Measurements from ENCODE around the gene NXPE3.

GRCh38 chr3:101796077-101796680 lies 17.2 kb downstream of the NXPE3 start:
- no peak for TF ChIP-seq EZH2phosphoT487 (IDR thresholded peaks at IDR 0.05)
- TF ChIP-seq CTCF (IDR thresholded peaks at IDR 0.05): no peak
- no peak for TF ChIP-seq EZH2 (IDR thresholded peaks at IDR 0.05)

Measured in neural progenitor cell (in vitro differentiated cells).